ENCODE measurements around the gene UNC119B.
A peak's percentile ranks its signal among the peaks of the same experiment; 100 is the strongest.

DNA sequence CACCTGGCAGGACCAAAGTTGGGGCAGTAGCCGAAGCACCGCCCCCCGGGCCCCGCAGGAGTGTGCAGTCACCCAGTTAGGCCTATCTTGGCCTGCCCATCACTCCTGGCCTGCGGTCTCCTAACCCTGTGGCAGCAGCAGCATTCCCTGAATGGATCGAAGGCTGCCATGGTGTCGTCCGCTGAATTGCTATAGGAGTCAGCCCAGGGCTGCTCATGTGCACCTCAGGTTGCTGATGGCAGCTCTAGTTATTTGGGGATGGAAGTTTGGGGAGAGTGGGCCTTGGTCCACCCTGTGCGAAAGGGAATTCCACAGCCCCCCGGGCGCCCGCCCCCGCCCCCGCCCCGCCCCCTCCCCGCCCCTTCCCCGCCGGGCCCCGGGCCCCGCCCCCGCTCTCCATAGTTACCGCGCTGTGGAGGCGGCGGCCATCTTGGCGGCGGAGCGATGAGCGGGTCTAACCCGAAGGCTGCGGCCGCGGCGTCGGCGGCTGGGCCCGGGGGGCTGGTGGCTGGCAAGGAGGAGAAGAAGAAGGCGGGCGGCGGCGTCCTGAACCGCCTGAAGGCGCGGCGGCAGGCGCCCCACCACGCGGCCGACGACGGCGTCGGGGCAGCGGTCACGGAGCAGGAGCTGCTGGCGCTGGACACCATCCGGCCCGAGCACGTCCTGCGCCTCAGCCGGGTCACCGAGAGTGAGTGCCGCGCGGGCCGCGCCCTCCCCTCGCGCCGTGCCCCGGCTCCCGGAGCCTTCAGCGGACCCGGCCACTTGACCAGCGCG is at the start of gene UNC119B:
- TF ChIP-seq POLR2AphosphoS5 (IDR thresholded peaks at IDR 0.05; ENCODE audit: low read depth, low read length) (peak; percentile 84), TAF1 (IDR thresholded peaks at IDR 0.05; ENCODE audit: borderline replicate concordance, insufficient read depth, low read length) (no peak), FOXP2 (optimal IDR thresholded peaks at IDR 0.05; ENCODE audit: borderline replicate concordance, extremely low read depth, extremely low read length, insufficient read depth) (peak; percentile 7)
- TF ChIP-seq, protein P1, sequence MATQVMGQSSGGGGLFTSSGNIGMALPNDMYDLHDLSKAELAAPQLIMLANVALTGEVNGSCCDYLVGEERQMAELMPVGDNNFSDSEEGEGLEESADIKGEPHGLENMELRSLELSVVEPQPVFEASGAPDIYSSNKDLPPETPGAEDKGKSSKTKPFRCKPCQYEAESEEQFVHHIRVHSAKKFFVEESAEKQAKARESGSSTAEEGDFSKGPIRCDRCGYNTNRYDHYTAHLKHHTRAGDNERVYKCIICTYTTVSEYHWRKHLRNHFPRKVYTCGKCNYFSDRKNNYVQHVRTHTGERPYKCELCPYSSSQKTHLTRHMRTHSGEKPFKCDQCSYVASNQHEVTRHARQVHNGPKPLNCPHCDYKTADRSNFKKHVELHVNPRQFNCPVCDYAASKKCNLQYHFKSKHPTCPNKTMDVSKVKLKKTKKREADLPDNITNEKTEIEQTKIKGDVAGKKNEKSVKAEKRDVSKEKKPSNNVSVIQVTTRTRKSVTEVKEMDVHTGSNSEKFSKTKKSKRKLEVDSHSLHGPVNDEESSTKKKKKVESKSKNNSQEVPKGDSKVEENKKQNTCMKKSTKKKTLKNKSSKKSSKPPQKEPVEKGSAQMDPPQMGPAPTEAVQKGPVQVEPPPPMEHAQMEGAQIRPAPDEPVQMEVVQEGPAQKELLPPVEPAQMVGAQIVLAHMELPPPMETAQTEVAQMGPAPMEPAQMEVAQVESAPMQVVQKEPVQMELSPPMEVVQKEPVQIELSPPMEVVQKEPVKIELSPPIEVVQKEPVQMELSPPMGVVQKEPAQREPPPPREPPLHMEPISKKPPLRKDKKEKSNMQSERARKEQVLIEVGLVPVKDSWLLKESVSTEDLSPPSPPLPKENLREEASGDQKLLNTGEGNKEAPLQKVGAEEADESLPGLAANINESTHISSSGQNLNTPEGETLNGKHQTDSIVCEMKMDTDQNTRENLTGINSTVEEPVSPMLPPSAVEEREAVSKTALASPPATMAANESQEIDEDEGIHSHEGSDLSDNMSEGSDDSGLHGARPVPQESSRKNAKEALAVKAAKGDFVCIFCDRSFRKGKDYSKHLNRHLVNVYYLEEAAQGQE (IDR thresholded peaks at IDR 0.05; ENCODE audit: insufficient read depth in 1 of 2, low read depth in 2 of 2, low read length in 2 of 2) = 0 out of 4 replicates have a peak, but pooled peaks of 1 of the 2 experiments have one; percentile 38

Data from PFSK-1 (cell line).